ENCODE results near the gene B9D2. TPM values are rescaled to one million over a fixed set of nuclear protein-coding genes. Genes with fewer than 3 reads are reported as not detected.
"Not testable (repeated sequence)": the region's sequence is repeated elsewhere in the genome, so short reads cannot be mapped to it uniquely, and the experiment has no call there.

Gene B9D2
- total RNA-seq, 2 experiments from 2014 or later = 6.4 to 8.1 TPM

DNA sequence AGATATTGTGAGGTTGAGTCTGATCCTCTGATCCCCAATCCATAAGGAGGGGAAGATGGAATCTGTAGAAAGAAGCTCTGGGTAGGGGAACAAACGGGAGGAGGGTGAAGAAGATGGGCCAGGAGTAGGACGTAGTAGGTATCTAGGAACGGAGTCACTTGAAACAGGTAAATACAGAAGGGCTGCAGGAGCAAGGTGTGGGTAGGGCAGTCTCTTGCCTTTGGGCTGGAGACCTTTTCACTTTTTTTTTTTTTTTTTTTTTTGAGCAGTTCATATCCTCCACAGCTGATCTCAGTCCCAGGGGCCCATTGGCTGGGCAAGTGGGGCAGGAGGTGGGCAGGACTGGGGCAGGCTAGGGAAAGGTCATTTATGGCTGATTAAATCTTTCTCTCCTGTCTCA lies 35.1 kb upstream of the B9D2 start:
- Mint-ChIP-seq H3K27ac (no peak overlapping the region), H3K4me3 (peak overlapping the region; percentile 98), H3K27me3 (no peaks in the 10 kb centered on the region), H3K9me3 (no peaks in the 10 kb centered on the region), H3K36me3 (peaks cover 17% of the 10 kb centered on the region), H3K4me1 (peaks cover 43% of the 10 kb centered on the region)
- DNase-seq = no peak

DNA sequence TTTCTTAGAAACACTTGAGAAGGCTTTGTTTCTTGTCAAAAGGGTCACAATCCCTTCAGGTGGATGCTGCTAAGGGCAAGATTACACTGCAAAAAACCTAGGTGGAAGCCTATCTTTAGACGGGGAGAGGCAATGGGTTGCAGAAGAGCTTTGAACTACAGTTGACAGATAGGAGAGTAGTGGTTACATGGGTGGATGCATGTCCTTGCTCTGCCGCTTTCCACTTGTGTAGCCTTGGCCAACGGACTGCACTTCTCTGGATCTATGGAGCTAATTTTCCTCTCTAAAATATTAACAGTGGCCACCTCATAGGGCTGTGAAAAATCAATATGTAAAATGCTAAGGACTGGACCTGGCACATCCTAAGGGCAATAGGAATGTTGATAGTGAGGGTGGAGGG lies 34.6 kb upstream of the B9D2 start:
- no peak for DNase-seq
- H3K36me3 Mint-ChIP-seq = peaks cover 17% of the 10 kb centered on the region
- H3K4me1 Mint-ChIP-seq = peaks cover 43% of the 10 kb centered on the region
- no peaks in the 10 kb centered on the region for H3K27me3 Mint-ChIP-seq
- peak overlapping the region; percentile 99 for H3K27ac Mint-ChIP-seq
- H3K9me3 Mint-ChIP-seq = no peaks in the 10 kb centered on the region
- peak overlapping the region; percentile 98 for H3K4me3 Mint-ChIP-seq

- Mint-ChIP-seq H3K4me1 (peaks cover 42% of the 10 kb centered on the region), H3K27me3 (no peaks in the 10 kb centered on the region), H3K36me3 (peaks cover 15% of the 10 kb centered on the region), H3K9me3 (no peaks in the 10 kb centered on the region), H3K4me3 (peak overlapping the region; percentile 98), H3K27ac (peak overlapping the region; percentile 99)
- no peak for DNase-seq
Measured at GRCh38 chr19:41398050-41398418, 34.1 kb upstream of the B9D2 start.

DNA sequence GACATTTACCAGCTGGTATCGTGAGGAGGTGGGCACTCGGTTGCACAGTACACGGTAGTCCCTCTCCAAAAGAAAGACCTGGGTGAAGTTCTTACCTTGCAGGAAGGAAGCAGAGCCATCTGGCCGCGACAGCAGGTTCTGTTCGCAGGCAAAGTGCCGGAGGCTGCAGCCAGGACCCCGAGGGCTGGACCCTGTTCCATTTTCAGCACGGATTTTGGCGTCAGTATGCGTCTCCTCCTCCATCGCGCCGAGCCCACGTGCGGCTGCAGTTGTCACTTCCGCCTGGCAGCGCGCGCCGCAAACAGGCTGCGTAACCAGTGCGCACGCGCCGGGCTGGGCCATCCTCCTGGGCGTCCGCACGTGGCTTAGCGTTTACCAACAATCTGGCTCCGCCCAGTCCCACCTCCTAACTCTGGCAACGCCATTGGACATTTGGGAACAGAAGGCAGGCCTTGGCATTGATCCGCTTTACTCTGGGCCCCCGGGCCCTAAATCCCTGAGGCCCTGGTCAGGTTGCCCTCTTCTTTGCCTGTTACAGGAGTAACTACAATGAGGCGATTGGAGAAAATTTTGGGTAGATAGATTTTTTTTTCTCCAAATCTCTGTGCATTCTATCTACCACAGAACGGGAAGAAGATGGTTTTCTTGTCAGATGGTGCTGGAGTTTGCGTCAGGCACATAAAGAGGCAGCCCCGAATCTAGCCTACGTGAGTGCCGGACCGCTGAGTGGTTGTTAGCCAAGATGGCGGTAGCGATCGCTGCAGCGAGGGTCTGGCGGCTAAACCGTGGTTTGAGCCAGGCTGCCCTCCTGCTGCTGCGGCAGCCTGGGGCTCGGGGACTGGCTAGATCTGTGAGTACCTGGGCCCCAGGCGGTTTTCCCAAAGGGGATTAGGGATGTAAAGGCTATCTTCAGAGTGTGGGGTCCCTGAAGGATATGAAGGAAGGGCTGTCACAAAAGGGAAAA lies 33.4 kb upstream of the B9D2 start, which contains the start of the genes BCKDHA and EXOSC5:
BCKDHA (plus strand) TSS at position 733 of the 964 bp plus-strand sequence; CDS start at position 743, 10 bp downstream.
EXOSC5 (minus strand) TSS at position 274 of the 964 bp plus-strand sequence; CDS start at position 243, 31 bp downstream.
- H3K4me3 Mint-ChIP-seq = peak within 1 kb of the TSS; percentile 98
- DNase-seq = peak; percentile 99
- H3K9me3 Mint-ChIP-seq = no peaks in the 10 kb centered on the region
- H3K4me1 Mint-ChIP-seq = peaks cover 40% of the 10 kb centered on the region
- peaks cover 14% of the 10 kb centered on the region for H3K36me3 Mint-ChIP-seq
- no peaks in the 10 kb centered on the region for H3K27me3 Mint-ChIP-seq
- peak within 1 kb of the TSS; percentile 99 for H3K27ac Mint-ChIP-seq

DNA sequence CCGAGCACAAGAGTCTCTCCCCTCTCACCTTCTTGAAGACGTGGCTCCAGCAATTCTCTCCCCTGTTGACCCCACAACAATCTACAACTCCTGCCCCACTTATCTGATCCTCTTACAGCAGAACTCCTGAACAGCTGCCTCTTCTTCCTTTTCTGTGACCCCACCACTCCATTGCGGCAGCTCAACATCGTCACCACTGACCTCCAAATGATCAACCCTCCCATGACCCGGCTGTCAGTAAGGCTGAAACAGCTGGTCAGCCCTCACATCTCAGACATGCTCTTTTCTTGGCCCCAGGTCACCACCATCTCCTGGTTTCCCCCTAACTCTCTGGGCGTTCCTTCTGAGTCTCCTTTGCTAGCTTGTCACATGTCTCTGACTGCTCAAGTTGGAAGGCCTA lies 31.4 kb upstream of the B9D2 start:
- Mint-ChIP-seq H3K9me3 (no peaks in the 10 kb centered on the region), H3K27ac (peak overlapping the region; percentile 26), H3K4me3 (peak overlapping the region; percentile 98), H3K4me1 (peaks cover 33% of the 10 kb centered on the region), H3K36me3 (peaks cover 9% of the 10 kb centered on the region), H3K27me3 (no peaks in the 10 kb centered on the region)
- no peak for DNase-seq

DNA sequence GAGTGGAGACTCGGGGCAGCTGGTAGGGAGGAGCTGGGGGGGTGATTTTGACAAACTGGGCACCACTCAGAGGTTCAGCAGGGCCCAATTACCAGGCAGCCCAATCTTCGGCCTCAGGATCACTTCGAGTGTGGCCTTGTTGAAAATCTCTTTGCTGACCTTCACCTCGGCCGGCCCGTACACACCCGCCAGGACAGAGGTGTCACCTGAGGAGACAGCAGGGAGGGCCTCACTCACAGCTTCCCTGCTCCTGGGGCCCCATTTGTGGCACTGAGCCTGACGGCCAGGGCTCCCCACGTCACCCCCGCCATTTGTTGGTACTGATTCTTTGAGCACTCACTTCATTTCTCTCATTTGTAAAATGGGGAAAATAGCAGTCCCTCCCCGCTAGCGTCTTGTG lies 28.8 kb upstream of the B9D2 start:
- H3K4me1 Mint-ChIP-seq = peaks cover 17% of the 10 kb centered on the region
- peaks cover 12% of the 10 kb centered on the region for H3K36me3 Mint-ChIP-seq

GRCh38 chr19:41391618-41392017 lies 27.7 kb upstream of the B9D2 start:
- H3K27ac Mint-ChIP-seq = no peak overlapping the region
- DNase-seq = no peak
- H3K9me3 Mint-ChIP-seq = no peaks in the 10 kb centered on the region
- H3K4me1 Mint-ChIP-seq = peaks cover 15% of the 10 kb centered on the region
- H3K27me3 Mint-ChIP-seq = no peaks in the 10 kb centered on the region
- H3K4me3 Mint-ChIP-seq = no peak overlapping the region
- H3K36me3 Mint-ChIP-seq = peaks cover 12% of the 10 kb centered on the region

More for the DNA sequence above, 28.8 kb upstream of the B9D2 start:
- Mint-ChIP-seq H3K9me3 (no peaks in the 10 kb centered on the region), H3K4me3 (no peak overlapping the region), H3K27me3 (no peaks in the 10 kb centered on the region), H3K27ac (no peak overlapping the region)
- no peak for DNase-seq

- no peaks in the 10 kb centered on the region for H3K27me3 Mint-ChIP-seq
- H3K9me3 Mint-ChIP-seq = no peaks in the 10 kb centered on the region
- no peak overlapping the region for H3K4me3 Mint-ChIP-seq
- H3K27ac Mint-ChIP-seq = no peak overlapping the region
- no peaks in the 10 kb centered on the region for H3K4me1 Mint-ChIP-seq
- peaks cover 14% of the 10 kb centered on the region for H3K36me3 Mint-ChIP-seq
- DNase-seq = no peak
Measured at GRCh38 chr19:41386442-41386841, 22.5 kb upstream of the B9D2 start.

GRCh38 chr19:41384351-41384750 lies 20.4 kb upstream of the B9D2 start:
- Mint-ChIP-seq H3K9me3 (no peaks in the 10 kb centered on the region), H3K4me3 (no peak overlapping the region), H3K36me3 (peaks cover 11% of the 10 kb centered on the region), H3K27ac (no peak overlapping the region), H3K4me1 (no peaks in the 10 kb centered on the region), H3K27me3 (no peaks in the 10 kb centered on the region)
- no peak for DNase-seq

DNA sequence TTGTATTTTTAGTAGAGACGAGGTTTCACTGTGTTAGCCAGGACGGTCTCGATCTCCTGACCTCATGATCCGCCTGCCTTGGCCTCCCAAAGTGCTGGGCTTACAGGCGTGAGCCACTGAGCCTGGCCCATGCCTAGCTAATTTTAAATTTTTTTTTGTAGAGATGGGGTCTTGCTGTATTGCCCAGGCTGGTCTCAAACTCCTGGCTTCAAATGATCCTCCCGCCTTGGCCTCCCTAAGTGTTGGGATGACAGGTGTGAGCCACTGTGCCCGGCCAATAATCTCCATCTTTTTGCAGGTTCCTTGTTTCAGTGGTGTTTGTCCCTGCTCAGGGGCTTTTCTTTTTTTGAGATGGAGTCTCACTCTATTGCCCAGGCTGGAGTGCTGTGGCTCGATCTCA lies 17.6 kb upstream of the B9D2 start:
- peaks cover 13% of the 10 kb centered on the region for H3K4me1 Mint-ChIP-seq
- not testable (repeated sequence) for H3K27me3 Mint-ChIP-seq, DNase-seq, H3K9me3 Mint-ChIP-seq, H3K4me3 Mint-ChIP-seq, H3K27ac Mint-ChIP-seq
- peaks cover 11% of the 10 kb centered on the region for H3K36me3 Mint-ChIP-seq

DNA sequence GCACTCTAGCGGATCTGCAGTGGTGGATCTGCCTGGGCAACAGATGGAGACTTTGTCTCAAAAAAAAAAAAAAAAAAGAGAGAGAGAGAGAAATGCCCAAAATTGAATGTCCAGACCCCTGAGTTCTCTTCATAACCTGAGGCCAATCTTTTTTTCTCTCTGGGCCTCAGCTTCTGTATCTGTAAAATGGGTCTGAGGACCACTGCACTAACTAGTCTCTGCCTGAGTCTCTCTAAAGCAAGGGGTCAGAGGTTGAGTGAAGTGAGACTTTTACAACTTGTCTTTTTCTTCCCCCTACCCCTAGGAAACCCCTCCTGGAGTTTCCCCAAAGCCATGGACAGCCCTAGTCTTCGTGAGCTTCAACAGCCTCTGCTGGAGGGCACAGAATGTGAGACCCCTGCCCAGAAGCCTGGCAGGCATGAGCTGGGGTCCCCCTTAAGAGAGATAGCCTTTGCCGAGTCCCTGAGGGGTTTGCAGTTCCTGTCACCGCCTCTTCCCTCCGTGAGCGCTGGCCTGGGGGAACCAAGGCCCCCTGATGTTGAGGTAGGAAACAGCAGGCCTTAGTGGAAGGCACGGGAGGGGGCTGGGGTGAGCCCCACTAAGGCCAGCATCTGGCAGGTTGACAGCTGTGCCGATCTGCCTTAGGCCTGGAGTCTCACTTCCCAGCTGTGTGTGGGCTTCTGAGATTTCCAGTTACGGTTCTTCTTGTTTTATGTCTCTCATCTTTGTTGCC lies 14.2 kb upstream of the B9D2 start:
- peak; percentile 49 for DNase-seq
- Mint-ChIP-seq H3K27ac (no peak overlapping the region), H3K9me3 (no peaks in the 10 kb centered on the region), H3K4me3 (no peak overlapping the region), H3K27me3 (no peaks in the 10 kb centered on the region), H3K4me1 (peaks cover 19% of the 10 kb centered on the region), H3K36me3 (peaks cover 4% of the 10 kb centered on the region)

GRCh38 chr19:41376998-41377365 lies 13.0 kb upstream of the B9D2 start:
- no peak overlapping the region for H3K27ac Mint-ChIP-seq
- H3K36me3 Mint-ChIP-seq = no peaks in the 10 kb centered on the region
- peak; percentile 23 for DNase-seq
- H3K4me3 Mint-ChIP-seq = peak overlapping the region; percentile 65
- H3K27me3 Mint-ChIP-seq = no peaks in the 10 kb centered on the region
- peaks cover 19% of the 10 kb centered on the region for H3K4me1 Mint-ChIP-seq
- H3K9me3 Mint-ChIP-seq = no peaks in the 10 kb centered on the region

DNA sequence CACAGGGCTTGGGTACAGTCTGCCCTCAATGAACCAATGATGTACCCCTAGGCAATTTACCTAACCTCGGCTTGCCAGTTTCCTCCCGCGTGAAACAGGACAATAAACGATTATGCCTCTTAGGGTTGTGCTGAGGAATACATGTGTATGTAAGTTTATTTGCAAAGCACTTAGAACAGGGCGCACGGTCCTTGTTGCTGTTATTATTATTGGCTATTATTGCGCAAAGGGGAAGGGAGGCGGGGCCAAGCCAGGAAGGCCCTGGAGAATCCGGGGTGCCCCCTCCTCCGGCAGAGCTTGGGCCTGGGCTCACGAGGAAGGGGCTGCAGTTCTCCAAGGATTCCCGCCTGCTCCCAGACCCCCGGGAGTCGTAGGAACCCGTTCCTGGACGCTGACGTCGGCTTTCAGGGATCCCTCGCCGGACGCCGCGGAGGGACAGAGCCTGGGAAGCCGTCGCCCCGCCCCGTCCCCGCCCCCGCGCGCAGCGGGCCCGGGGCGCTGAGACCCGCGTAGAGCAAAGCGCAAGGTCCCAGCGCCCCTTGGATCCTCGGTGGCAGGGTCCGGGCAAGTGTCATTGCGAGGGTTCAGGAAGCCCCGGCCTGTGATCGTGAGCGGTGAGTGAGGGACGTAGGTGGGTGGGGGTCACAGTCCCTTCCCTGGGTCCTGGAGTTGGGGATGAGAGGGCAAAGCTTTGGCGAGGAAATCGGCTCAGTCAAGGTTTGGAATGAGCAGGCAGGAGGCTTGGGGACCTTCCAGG lies 12.5 kb upstream of the B9D2 start, which contains the start of gene TMEM91:
TMEM91 (plus strand) TSS at position 293 of the 757 bp plus-strand sequence. CDS start 1,777 bp downstream, outside the sequence.
- Mint-ChIP-seq H3K4me3 (peak within 1 kb of the TSS; percentile 65), H3K36me3 (no peaks in the 10 kb centered on the region), H3K27me3 (no peaks in the 10 kb centered on the region), H3K9me3 (no peaks in the 10 kb centered on the region), H3K4me1 (peaks cover 19% of the 10 kb centered on the region), H3K27ac (no peak within 1 kb of the TSS)
- no peak for DNase-seq

DNA sequence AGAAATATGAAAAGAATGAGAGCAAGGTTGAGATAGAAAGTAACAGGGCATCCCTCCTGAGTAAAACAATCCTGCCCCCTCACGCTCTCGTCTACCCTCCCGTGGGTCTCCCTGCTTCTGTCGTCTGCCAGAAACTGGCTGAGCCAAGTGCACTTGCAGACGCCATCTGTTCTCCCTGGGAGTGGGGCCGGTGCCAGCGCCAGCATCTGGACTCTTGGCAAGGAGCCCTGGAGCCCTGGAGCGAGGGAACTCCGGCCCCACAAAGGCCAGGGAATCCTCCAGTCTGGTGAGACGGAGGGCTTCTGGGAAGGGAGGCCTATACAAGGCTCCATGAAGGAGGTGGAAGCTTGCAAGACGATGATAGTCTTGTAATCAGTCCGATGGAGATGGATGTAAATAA lies 10.0 kb upstream of the B9D2 start:
- Mint-ChIP-seq H3K9me3 (no peaks in the 10 kb centered on the region), H3K36me3 (no peaks in the 10 kb centered on the region), H3K4me1 (peaks cover 19% of the 10 kb centered on the region), H3K4me3 (no peak overlapping the region), H3K27me3 (no peaks in the 10 kb centered on the region), H3K27ac (no peak overlapping the region)
- no peak for DNase-seq
